Smooth muscle cell (in vitro differentiated cells): Measurements from ENCODE around the gene EPAS1. TPM values are rescaled to one million over a fixed set of nuclear protein-coding genes. Genes with fewer than 3 reads are reported as not detected.
A peak's percentile ranks its signal among the peaks of the same experiment; 100 is the strongest.

Experiments
- DNase-seq: peaks from one replicate; lab custom pipeline; 2025; ENCODE audit not compliant: unreplicated experiment; lab: John Stamatoyannopoulos, UW
- H2AFZ ChIP-seq: fragments of 200-600 bp; sonication (generic); 2 replicates; pipeline ENCODE4 v1.6.0; 2016; ENCODE audit warnings: antibody characterized with exemption, low read depth, mild to moderate bottlenecking
- H3F3A ChIP-seq: fragments of 200-600 bp; sonication (generic); 2 replicates; pipeline ENCODE4 v1.6.0; 2017; ENCODE audit warnings: antibody characterized with exemption, low read depth
- H3K27ac ChIP-seq: fragments of 200-600 bp; sonication (generic); 2 replicates; pipeline ENCODE4 v1.5.1; 2016; ENCODE audit warnings: low read depth, mild to moderate bottlenecking
- H3K27me3 ChIP-seq: fragments of 200-600 bp; sonication (generic); 2 replicates; pipeline ENCODE4 v1.6.1; 2016; ENCODE audit warnings: low read depth, mild to moderate bottlenecking
- H3K36me3 ChIP-seq: fragments of 200-600 bp; sonication (generic); 2 replicates; pipeline ENCODE4 v1.5.1; 2016; ENCODE audit warnings: low read depth
- H3K4me1 ChIP-seq: fragments of 200-600 bp; sonication (generic); 2 replicates; pipeline ENCODE4 v1.5.1; 2016; ENCODE audit warnings: low read depth
- H3K4me2 ChIP-seq: fragments of 200-600 bp; sonication (generic); 2 replicates; pipeline ENCODE4 v1.6.0; 2016; ENCODE audit warnings: mild to moderate bottlenecking
- H3K4me3 ChIP-seq: fragments of 200-600 bp; sonication (generic); 2 replicates; pipeline ENCODE4 v1.5.1; 2016; ENCODE audit warnings: mild to moderate bottlenecking
- H3K79me2 ChIP-seq: fragments of 200-600 bp; sonication (generic); 2 replicates; pipeline ENCODE4 v1.6.0; 2016; ENCODE audit warnings: low read depth, mild to moderate bottlenecking
- H3K9ac ChIP-seq: fragments of 200-600 bp; sonication (generic); 2 replicates; pipeline ENCODE4 v1.6.0; 2016; ENCODE audit warnings: low read depth
- H3K9me3 ChIP-seq: fragments of 200-600 bp; sonication (generic); replicated peaks from 2 replicates; pipeline ENCODE4 v1.5.1; 2016; ENCODE audit warnings: low read depth
- H4K20me1 ChIP-seq: fragments of 200-600 bp; sonication (generic); 2 replicates; pipeline ENCODE4 v1.6.0; 2016; ENCODE audit warnings: low read depth
- CTCF ChIP-seq: fragments of 200-600 bp; sonication (generic); IDR thresholded peaks from 2 replicates; pipeline ENCODE4 v1.5.1; 2017; ENCODE audit warnings: borderline replicate concordance, mild to moderate bottlenecking, antibody characterized with exemption; ENCODE audit not compliant: insufficient read depth, poor library complexity, severe bottlenecking
- WGBS: methylation state at CpG from one replicate; pipeline ENCODE4 v1.1.7; 2016; ENCODE audit warnings: low lambda C conversion rate; 5-methylcytosine and 5-hydroxymethylcytosine counted together
- polyA plus RNA-seq: library from polyadenylated mRNA; unstranded; fragments of >200 nt; fragmentation: Nextera tagmentation; extraction: Ambion mirVana; gene quantifications from 2 replicates; pipeline ENCODE4 v1.2.1, GENCODE V29; 2016
- total RNA-seq: library from RNA; depleted of rRNA; stranded (reverse); fragments of >200 nt; gene quantifications from 2 replicates; pipeline ENCODE4 v1.2.3, GENCODE V29; 2014

The EPAS1 gene
- total and polyA plus RNA-seq, 2 experiments from 2014 or later: 31.7 to 91.6 TPM

GRCh38 chr2:46333912-46334311 is 36.7 kb downstream of the EPAS1 start:
- no peak for DNase-seq
- peaks cover 55% of the 10 kb centered on the region for H3F3A ChIP-seq
- TF ChIP-seq CTCF: no peak
- H3K27me3 ChIP-seq: no peaks in the 10 kb centered on the region
- 90% methylated on average over 4 of the region's 4 CpGs for WGBS
- peak overlapping the region; percentile 96 for H3K27ac ChIP-seq
- peaks cover 42% of the 10 kb centered on the region for H3K4me1 ChIP-seq
- peak overlapping the region; percentile 83 for H3K4me2 ChIP-seq
- no peaks in the 10 kb centered on the region for H3K36me3 ChIP-seq
- H2AFZ ChIP-seq: no peak overlapping the region
- H3K9ac ChIP-seq: no peak overlapping the region
- no peaks in the 10 kb centered on the region for H3K9me3 ChIP-seq
- no peak overlapping the region for H3K4me3 ChIP-seq
- peaks cover 52% of the 10 kb centered on the region for H4K20me1 ChIP-seq
- peaks cover 40% of the 10 kb centered on the region for H3K79me2 ChIP-seq

GRCh38 chr2:46334389-46335271 is 37.4 kb downstream of the EPAS1 start:
- peak overlapping the region; percentile 96 for H3K27ac ChIP-seq
- H4K20me1 ChIP-seq: peaks cover 58% of the 10 kb centered on the region
- no peaks in the 10 kb centered on the region for H3K27me3 ChIP-seq
- WGBS: 22% methylated on average over 6 of the region's 6 CpGs
- peaks cover 42% of the 10 kb centered on the region for H3K4me1 ChIP-seq
- no peaks in the 10 kb centered on the region for H3K36me3 ChIP-seq
- H3F3A ChIP-seq: peaks cover 54% of the 10 kb centered on the region
- H3K4me2 ChIP-seq: peak overlapping the region; percentile 83
- DNase-seq: no peak
- no peak overlapping the region for H2AFZ ChIP-seq
- H3K79me2 ChIP-seq: peaks cover 44% of the 10 kb centered on the region
- H3K9me3 ChIP-seq: no peaks in the 10 kb centered on the region
- TF ChIP-seq CTCF: no peak
- H3K4me3 ChIP-seq: peak overlapping the region; percentile 33
- H3K9ac ChIP-seq: peak overlapping the region; percentile 85

- WGBS: 13% methylated on average over 22 of the region's 22 CpGs
- peak overlapping the region; percentile 33 for H3K4me3 ChIP-seq
- peak overlapping the region; percentile 83 for H3K4me2 ChIP-seq
- no peaks in the 10 kb centered on the region for H3K27me3 ChIP-seq
- no peak for TF ChIP-seq CTCF
- no peaks in the 10 kb centered on the region for H3K9me3 ChIP-seq
- H4K20me1 ChIP-seq: peaks cover 61% of the 10 kb centered on the region
- peaks cover 54% of the 10 kb centered on the region for H3K79me2 ChIP-seq
- peak overlapping the region; percentile 85 for H3K9ac ChIP-seq
- H3K27ac ChIP-seq: peak overlapping the region; percentile 96
- no peak overlapping the region for H2AFZ ChIP-seq
- no peak for DNase-seq
- H3F3A ChIP-seq: peaks cover 57% of the 10 kb centered on the region
- no peaks in the 10 kb centered on the region for H3K36me3 ChIP-seq
- peaks cover 43% of the 10 kb centered on the region for H3K4me1 ChIP-seq
Measured at GRCh38 chr2:46335391-46336282, 38.4 kb downstream of the EPAS1 start.
